Lung (tissue), 12 donors: ENCODE measurements around the gene CFH. TPM values are rescaled to one million over a fixed set of nuclear protein-coding genes. Genes with fewer than 3 reads are reported as not detected.

Experiments
- ATAC-seq: fragments of 200-7000 bp; cut with Tn5 transposase; one replicate; pipeline ENCODE4 v1.9.1; 2020; ENCODE audit warnings: moderate number of reproducible peaks; ENCODE audit not compliant: insufficient read depth, low FRiP score
- DNase-seq, 3 donors: peaks; one replicate each; pipeline ENCODE4 v3.0.0-alpha.2; 2013 to 2017
- H3K27ac ChIP-seq, 2 donors: one replicate each; pipeline ENCODE4 v1.5.1; 2013; ENCODE audit warnings: mild to moderate bottlenecking in 2 of 2, moderate library complexity in 2 of 2, control low read depth in 1 of 2, inconsistent platforms in 1 of 2, low read depth in 1 of 2, low read length in 1 of 2
- H3K27me3 ChIP-seq, 3 donors: one replicate each; pipeline ENCODE4 v1.5.1; 2013; ENCODE audit warnings: low read length in 2 of 3; ENCODE audit not compliant: control insufficient read depth in 3 of 3, insufficient read depth in 3 of 3
- H3K36me3 ChIP-seq, 4 donors: one replicate each; pipeline ENCODE4 v1.5.1; 2013; ENCODE audit warnings: low read length in 4 of 4, mild to moderate bottlenecking in 1 of 4, moderate library complexity in 1 of 4; ENCODE audit not compliant: control insufficient read depth in 4 of 4, insufficient read depth in 4 of 4
- H3K4me1 ChIP-seq, 5 donors: one replicate each; pipeline ENCODE4 v1.5.1; 2013; ENCODE audit warnings: low read length in 5 of 5, mild to moderate bottlenecking in 2 of 5, moderate library complexity in 1 of 5; ENCODE audit not compliant: control insufficient read depth in 5 of 5, insufficient read depth in 5 of 5
- H3K4me3 ChIP-seq: one replicate; pipeline ENCODE4 v1.5.1; 2013; ENCODE audit warnings: mild to moderate bottlenecking, control low read depth, moderate library complexity
- H3K9ac ChIP-seq, 2 donors: one replicate each; pipeline ENCODE4 v1.5.1; 2013; ENCODE audit warnings: low read length in 2 of 2, control low read depth in 1 of 2; ENCODE audit not compliant: insufficient read depth in 1 of 2
- H3K9me3 ChIP-seq, 4 donors: one replicate each; pipeline ENCODE4 v1.5.1; 2013; ENCODE audit warnings: low read length in 3 of 4, mild to moderate bottlenecking in 1 of 4, moderate library complexity in 1 of 4; ENCODE audit not compliant: control insufficient read depth in 4 of 4, insufficient read depth in 3 of 4
- CTCF ChIP-seq: IDR thresholded peaks from 2 replicates; pipeline ENCODE4 v1.5.1; 2012; ENCODE audit warnings: mild to moderate bottlenecking; ENCODE audit errors: control extremely low read depth, extremely low read depth
- WGBS, 2 donors: extraction: QIAGEN DNeasy Blood & Tissue Kit; methylation state at CpG; one replicate each; pipeline ENCODE4 v1.1.7; 2013; 5-methylcytosine and 5-hydroxymethylcytosine counted together
- polyA plus RNA-seq, 2 donors: library from polyadenylated mRNA; stranded (reverse); fragments of 200-250 nt; gene quantifications; one replicate each; pipeline ENCODE4 v1.2.1, GENCODE V29; 2013
- total RNA-seq, 2 donors: library from RNA; depleted of rRNA in 1 of 2; stranded (reverse); fragments of >200 nt in 1 of 2; gene quantifications; one replicate each; pipeline ENCODE4 v1.2.1, GENCODE V29; 2014 to 2021
- donor health status: control.
- donor health status: control.
- donor health status: Bipolar disorder and iron deficiency.
- donor health status: healthy.
- donor health status: DM: yes; HTN: yes; CAD: no.

CFH gene
- total and polyA plus RNA-seq, 4 donors, result 26.8 to 185 (median 62.7) TPM

DNA sequence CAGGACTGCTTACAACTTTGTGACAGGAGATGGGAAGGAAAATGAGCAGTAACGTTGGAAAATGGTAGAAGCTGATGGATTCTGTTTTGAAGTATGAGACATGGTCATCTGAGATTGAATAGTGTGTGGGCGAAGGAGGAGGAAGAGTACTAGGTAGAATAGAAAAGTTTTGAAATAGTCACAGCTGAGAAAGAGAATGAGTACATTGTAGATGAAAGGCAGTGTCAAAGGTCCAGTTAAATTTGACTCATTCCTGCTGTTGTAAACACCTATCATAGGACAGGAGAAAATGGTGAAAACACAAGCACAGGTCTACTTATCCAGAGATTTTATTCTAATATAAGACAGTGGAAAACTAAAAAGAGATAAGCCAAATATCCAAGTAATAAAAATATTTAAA, 66.0 kb downstream of the CFH start:
- no peak for TF ChIP-seq CTCF
- Histone ChIP-seq H3K9me3 (no peaks in the 10 kb centered on the region), H3K36me3 (no peaks in the 10 kb centered on the region), H3K4me3 (no peak overlapping the region), H3K27ac (no peak overlapping the region), H3K9ac (no peak overlapping the region), H3K27me3 (no peaks in the 10 kb centered on the region), H3K4me1 (no peaks in the 10 kb centered on the region)
- WGBS, 2 donors, result 78 to 96% methylated on average over 2 of the region's 2 CpGs
- DNase-seq (no peak), ATAC-seq (no peak)

- H3K4me3 ChIP-seq, result no peak overlapping the region
- H3K27me3 ChIP-seq, result no peaks in the 10 kb centered on the region
- DNase-seq (peak; percentile 13 to 27 (median 25)), ATAC-seq (no peak)
- 84 to 90% methylated on average over 14 of the region's 14 CpGs for WGBS, 2 donors
- H3K36me3 ChIP-seq, result no peaks in the 10 kb centered on the region
- no peak for TF ChIP-seq CTCF
- no peaks in the 10 kb centered on the region for H3K9me3 ChIP-seq
- no peak overlapping the region for H3K9ac ChIP-seq
- H3K4me1 ChIP-seq, result no peaks in the 10 kb centered on the region
- H3K27ac ChIP-seq, result no peak overlapping the region
Measured at GRCh38 chr1:196723325-196724185, 71.7 kb downstream of the CFH start.

DNA sequence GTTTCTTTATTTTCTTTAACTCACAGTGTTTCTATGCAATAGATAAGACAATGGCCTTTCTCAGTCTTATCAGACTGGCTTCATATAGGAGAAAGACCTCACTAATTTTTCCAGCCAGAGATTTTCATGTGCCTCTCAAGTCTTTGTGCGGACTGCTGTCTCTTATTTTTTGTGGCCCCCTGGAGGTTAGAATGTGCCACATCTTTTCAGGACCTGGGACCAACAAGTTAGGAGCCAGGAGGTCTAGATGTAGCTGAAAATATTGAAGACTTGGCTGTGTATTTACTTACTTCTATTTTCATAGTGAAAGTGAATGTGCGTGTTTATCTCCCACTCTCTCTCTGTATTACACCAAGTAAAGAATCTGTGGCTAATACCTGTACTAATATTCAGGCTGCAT, 80.7 kb downstream of the CFH start:
- Histone ChIP-seq H3K4me1 (no peaks in the 10 kb centered on the region), H3K9ac (no peak overlapping the region), H3K4me3 (no peak overlapping the region), H3K27ac (no peak overlapping the region), H3K9me3 (peaks cover 0 to 4% (median 0%) of the 10 kb centered on the region in 4 donors), H3K36me3 (no peaks in the 10 kb centered on the region), H3K27me3 (no peaks in the 10 kb centered on the region)
- TF ChIP-seq CTCF, result no peak
- ATAC-seq (no peak), DNase-seq (no peak)
- WGBS, 2 donors, result 92 to 93% methylated on average over 2 of the region's 2 CpGs
